CD8-positive, alpha-beta memory T cell (primary cell): ENCODE results near the gene ANXA1. TPM values are rescaled to one million over a fixed set of nuclear protein-coding genes. Genes with fewer than 3 reads are reported as not detected.
"Not testable (repeated sequence)": the region's sequence is repeated elsewhere in the genome, so short reads cannot be mapped to it uniquely, and the experiment has no call there.

Experiments used
- CTCF ChIA-PET: fragments of 350-600 bp; sonication (Branson Sonifier 250); formaldehyde crosslinking; loops from one replicate; lab custom pipeline; 2021; ENCODE audit warnings: antibody characterized with exemption; lab: Charles Lee
- POLR2A ChIA-PET: fragments of 350-600 bp; sonication (Branson Sonifier 250); formaldehyde crosslinking; loops from one replicate; lab custom pipeline; 2021; ENCODE audit warnings: antibody characterized with exemption; lab: Charles Lee
- DNase-seq, 5 donors: peaks; one replicate each; pipeline versions ENCODE4 v3.0.0 to v3.0.0-alpha.2; 2020 to 2022; ENCODE audit warnings: mixed read lengths in 1 of 5
- H3K27ac ChIP-seq: one replicate; pipeline ENCODE4 v1.7.0; 2013; ENCODE audit warnings: low read depth, mild to moderate bottlenecking, low read length, moderate library complexity
- H3K27me3 ChIP-seq: 2 replicates; pipeline ENCODE4 v1.7.0; 2013; ENCODE audit warnings: low read length, mild to moderate bottlenecking; ENCODE audit not compliant: insufficient read depth, poor library complexity, severe bottlenecking
- H3K36me3 ChIP-seq: 2 replicates; pipeline ENCODE4 v1.7.0; 2013; ENCODE audit warnings: mild to moderate bottlenecking, low read length, moderate library complexity; ENCODE audit not compliant: insufficient read depth
- H3K4me1 ChIP-seq: 2 replicates; pipeline ENCODE4 v1.7.0; 2013; ENCODE audit warnings: mild to moderate bottlenecking, low read length, moderate library complexity; ENCODE audit not compliant: insufficient read depth
- H3K4me3 ChIP-seq: 2 replicates; pipeline ENCODE4 v1.7.0; 2013; ENCODE audit warnings: mild to moderate bottlenecking, low read length
- H3K9me3 ChIP-seq: 2 replicates; pipeline ENCODE4 v1.7.0; 2013; ENCODE audit warnings: mild to moderate bottlenecking, low read length
- H3K27ac Mint-ChIP-seq, 8 donors: one replicate each; pipeline ENCODE4 v1.8.0; 2020 to 2021; ENCODE audit warnings: mixed read lengths in 8 of 8, mild to moderate bottlenecking in 6 of 8, inconsistent platforms in 3 of 8, moderate library complexity in 3 of 8
- H3K27me3 Mint-ChIP-seq, 2 donors: one replicate each; pipeline ENCODE4 v1.8.0; 2020 to 2021; ENCODE audit warnings: mixed read lengths in 2 of 2, mild to moderate bottlenecking in 1 of 2, moderate library complexity in 1 of 2
- H3K36me3 Mint-ChIP-seq, 3 donors: one replicate each; pipeline ENCODE4 v1.8.0; 2020 to 2021; ENCODE audit warnings: mixed read lengths in 3 of 3, inconsistent platforms in 1 of 3, mild to moderate bottlenecking in 1 of 3
- H3K4me1 Mint-ChIP-seq, 3 donors: one replicate each; pipeline ENCODE4 v1.8.0; 2020 to 2021; ENCODE audit warnings: mixed read lengths in 3 of 3, inconsistent platforms in 1 of 3, mild to moderate bottlenecking in 1 of 3
- H3K4me3 Mint-ChIP-seq, 7 donors: one replicate each; pipeline ENCODE4 v1.8.0; 2020 to 2021; ENCODE audit warnings: mixed read lengths in 7 of 7, mild to moderate bottlenecking in 6 of 7, moderate library complexity in 4 of 7, inconsistent platforms in 2 of 7
- H3K9me3 Mint-ChIP-seq, 5 donors: one replicate each; pipeline ENCODE4 v1.8.0; 2020 to 2022; ENCODE audit warnings: mixed read lengths in 5 of 5, mild to moderate bottlenecking in 3 of 5, moderate library complexity in 2 of 5, inconsistent platforms in 1 of 5
- polyA plus RNA-seq: library from polyadenylated mRNA; unstranded; fragments of 300-500 nt; fragmentation: Illumina TruSeq; gene quantifications from one replicate; pipeline ENCODE4 v1.2.3, GENCODE V29; 2021
- total RNA-seq, 2 experiments: library from RNA; stranded (reverse); gene quantifications; one replicate each; pipeline ENCODE4 v1.2.3, GENCODE V29; 2021

The ANXA1 gene
- total and polyA plus RNA-seq, 3 experiments from 2014 or later = 87.7 to 517 (median 93.2) TPM

GRCh38 chr9:73180403-73180802 lies 28.7 kb downstream of the ANXA1 start:
- peaks cover 0 to under 1% (median 0%) of the 10 kb centered on the region in 3 donors for H3K4me1 Mint-ChIP-seq
- peaks cover 5 to 8% of the 10 kb centered on the region in 2 donors for H3K27me3 Mint-ChIP-seq
- ChIA-PET CTCF (interaction anchor here (1.3 to 5.3 kb wide), 2 partner anchors 73 to 124 kb away, joined by 3 to 44 read pairs; no protein-coding TSS in a partner anchor), POLR2A (no interaction called here)
- H3K36me3 ChIP-seq = no peaks in the 10 kb centered on the region
- no peaks in the 10 kb centered on the region for H3K9me3 Mint-ChIP-seq
- H3K27ac ChIP-seq = no peak overlapping the region
- H3K4me3 Mint-ChIP-seq = no peak overlapping the region
- no peak overlapping the region for H3K4me3 ChIP-seq
- no peaks in the 10 kb centered on the region for H3K9me3 ChIP-seq
- no peaks in the 10 kb centered on the region for H3K27me3 ChIP-seq
- DNase-seq = no peak
- H3K27ac Mint-ChIP-seq = no peak overlapping the region
- no peaks in the 10 kb centered on the region for H3K36me3 Mint-ChIP-seq
- H3K4me1 ChIP-seq = no peaks in the 10 kb centered on the region

- H3K27ac ChIP-seq = no peak overlapping the region
- CTCF ChIA-PET = interaction anchor here (0.8 to 5.3 kb wide), 6 partner anchors 9 to 103 kb away, joined by 3 to 44 read pairs (median 6); no protein-coding TSS in a partner anchor
- H3K27me3 ChIP-seq = no peaks in the 10 kb centered on the region
- POLR2A ChIA-PET = no interaction called here
- Mint-ChIP-seq H3K27ac (no peak overlapping the region), H3K4me3 (no peak overlapping the region), H3K9me3 (peaks cover 0 to 7% (median 6%) of the 10 kb centered on the region in 5 donors), H3K27me3 (peaks cover 10 to 25% of the 10 kb centered on the region in 2 donors), H3K36me3 (no peaks in the 10 kb centered on the region), H3K4me1 (no peaks in the 10 kb centered on the region)
- no peak for DNase-seq
- H3K36me3 ChIP-seq = no peaks in the 10 kb centered on the region
- no peaks in the 10 kb centered on the region for H3K4me1 ChIP-seq
- no peaks in the 10 kb centered on the region for H3K9me3 ChIP-seq
- H3K4me3 ChIP-seq = no peak overlapping the region
These were observed 31.3 kb downstream of the ANXA1 start for GRCh38 chr9:73182928-73183327.

- no peak overlapping the region for H3K27ac Mint-ChIP-seq
- POLR2A ChIA-PET = no interaction called here
These were observed 31.8 kb downstream of the ANXA1 start for GRCh38 chr9:73183428-73183827.

GRCh38 chr9:73183917-73184861 lies 32.5 kb downstream of the ANXA1 start:
- peaks cover 0 to 7% (median 6%) of the 10 kb centered on the region in 5 donors for H3K9me3 Mint-ChIP-seq
- H3K27ac ChIP-seq = no peak overlapping the region
- no peaks in the 10 kb centered on the region for H3K36me3 ChIP-seq
- DNase-seq = peak in 2 of 5 donors; percentile 44 to 48
- no peak overlapping the region for H3K27ac Mint-ChIP-seq
- no peaks in the 10 kb centered on the region for H3K4me1 Mint-ChIP-seq
- H3K4me3 ChIP-seq = no peak overlapping the region
- H3K4me3 Mint-ChIP-seq = no peak overlapping the region
- ChIA-PET POLR2A (no interaction called here), CTCF (interaction anchor here (0.6 to 5.3 kb wide), 8 partner anchors 11 to 904 kb away, joined by 3 to 44 read pairs (median 4); no protein-coding TSS in a partner anchor)
- H3K27me3 Mint-ChIP-seq = peaks cover 10 to 31% of the 10 kb centered on the region in 2 donors
- H3K9me3 ChIP-seq = no peaks in the 10 kb centered on the region
- no peaks in the 10 kb centered on the region for H3K4me1 ChIP-seq
- no peaks in the 10 kb centered on the region for H3K36me3 Mint-ChIP-seq
- H3K27me3 ChIP-seq = no peaks in the 10 kb centered on the region

More at GRCh38 chr9:73183428-73183827, 31.8 kb downstream of the ANXA1 start:
- DNase-seq = no peak
- Histone ChIP-seq H3K27ac (no peak overlapping the region), H3K9me3 (no peaks in the 10 kb centered on the region), H3K4me3 (no peak overlapping the region), H3K27me3 (no peaks in the 10 kb centered on the region), H3K36me3 (no peaks in the 10 kb centered on the region), H3K4me1 (no peaks in the 10 kb centered on the region)
- Mint-ChIP-seq H3K4me3 (no peak overlapping the region), H3K27me3 (peaks cover 10 to 30% of the 10 kb centered on the region in 2 donors), H3K4me1 (no peaks in the 10 kb centered on the region), H3K36me3 (no peaks in the 10 kb centered on the region), H3K9me3 (peaks cover 0 to 7% (median 6%) of the 10 kb centered on the region in 5 donors)
- CTCF ChIA-PET = interaction anchor here (0.6 to 5.3 kb wide), 8 partner anchors 10 to 903 kb away, joined by 3 to 44 read pairs (median 4); no protein-coding TSS in a partner anchor

GRCh38 chr9:73191109-73191508 lies 39.4 kb downstream of the ANXA1 start:
- H3K4me1 ChIP-seq, H3K9me3 ChIP-seq, H3K4me3 Mint-ChIP-seq, DNase-seq, H3K27ac Mint-ChIP-seq, H3K36me3 Mint-ChIP-seq, H3K27me3 ChIP-seq, H3K36me3 ChIP-seq, POLR2A ChIA-PET, H3K4me3 ChIP-seq, H3K9me3 Mint-ChIP-seq, H3K4me1 Mint-ChIP-seq, CTCF ChIA-PET, H3K27ac ChIP-seq: not testable (repeated sequence)
- peaks cover 0 to 26% of the 10 kb centered on the region in 2 donors for H3K27me3 Mint-ChIP-seq

GRCh38 chr9:73194284-73194683 lies 42.6 kb downstream of the ANXA1 start:
- Mint-ChIP-seq H3K27ac (no peak overlapping the region), H3K27me3 (peaks cover 2 to 12% of the 10 kb centered on the region in 2 donors), H3K36me3 (no peaks in the 10 kb centered on the region), H3K9me3 (no peaks in the 10 kb centered on the region), H3K4me1 (no peaks in the 10 kb centered on the region), H3K4me3 (no peak overlapping the region)
- Histone ChIP-seq H3K36me3 (no peaks in the 10 kb centered on the region), H3K27ac (no peak overlapping the region), H3K4me1 (no peaks in the 10 kb centered on the region), H3K9me3 (no peaks in the 10 kb centered on the region), H3K27me3 (no peaks in the 10 kb centered on the region), H3K4me3 (no peak overlapping the region)
- CTCF ChIA-PET = no interaction called here
- no peak for DNase-seq
- POLR2A ChIA-PET = no interaction called here

- no peaks in the 10 kb centered on the region for H3K36me3 ChIP-seq
- Mint-ChIP-seq H3K4me1 (peaks cover 0 to 2% (median 0%) of the 10 kb centered on the region in 3 donors), H3K27ac (peak overlapping the region in 1 of 8 donors; percentile 5), H3K4me3 (no peak overlapping the region), H3K9me3 (no peaks in the 10 kb centered on the region), H3K27me3 (peaks cover 3 to 26% of the 10 kb centered on the region in 2 donors), H3K36me3 (no peaks in the 10 kb centered on the region)
- no peaks in the 10 kb centered on the region for H3K27me3 ChIP-seq
- no peak for DNase-seq
- POLR2A ChIA-PET = no interaction called here
- no peak overlapping the region for H3K27ac ChIP-seq
- CTCF ChIA-PET = interaction anchor here (2.2 kb wide), 1 partner anchor 92 kb away, joined by 8 read pairs; no protein-coding TSS in a partner anchor
- no peaks in the 10 kb centered on the region for H3K9me3 ChIP-seq
- no peak overlapping the region for H3K4me3 ChIP-seq
- H3K4me1 ChIP-seq = no peaks in the 10 kb centered on the region
These were observed 47.8 kb downstream of the ANXA1 start for GRCh38 chr9:73199448-73199847.

GRCh38 chr9:73199886-73200285 lies 48.2 kb downstream of the ANXA1 start:
- H3K27ac Mint-ChIP-seq = peak overlapping the region in 1 of 8 donors; percentile 5
- Histone ChIP-seq H3K27me3 (no peaks in the 10 kb centered on the region), H3K9me3 (no peaks in the 10 kb centered on the region), H3K36me3 (no peaks in the 10 kb centered on the region), H3K4me1 (no peaks in the 10 kb centered on the region), H3K4me3 (no peak overlapping the region), H3K27ac (no peak overlapping the region)
- DNase-seq = no peak
- ChIA-PET CTCF (interaction anchor here (2.2 kb wide), 1 partner anchor 92 kb away, joined by 8 read pairs; no protein-coding TSS in a partner anchor), POLR2A (no interaction called here)
- no peaks in the 10 kb centered on the region for H3K36me3 Mint-ChIP-seq
- no peak overlapping the region for H3K4me3 Mint-ChIP-seq
- H3K9me3 Mint-ChIP-seq = no peaks in the 10 kb centered on the region
- peaks cover 3 to 26% of the 10 kb centered on the region in 2 donors for H3K27me3 Mint-ChIP-seq
- H3K4me1 Mint-ChIP-seq = peaks cover 0 to 2% (median 0%) of the 10 kb centered on the region in 3 donors
